HG02884 (cell line): ENCODE data around the gene CLEC16A.

Experiments used
- ATAC-seq: cut with Tn5 transposase; IDR thresholded peaks from one replicate; pipeline ENCODE4 v1.9.1; 2021; ENCODE audit warnings: mild to moderate bottlenecking, moderate library complexity; ENCODE audit not compliant: unreplicated experiment

Gene CLEC16A

DNA sequence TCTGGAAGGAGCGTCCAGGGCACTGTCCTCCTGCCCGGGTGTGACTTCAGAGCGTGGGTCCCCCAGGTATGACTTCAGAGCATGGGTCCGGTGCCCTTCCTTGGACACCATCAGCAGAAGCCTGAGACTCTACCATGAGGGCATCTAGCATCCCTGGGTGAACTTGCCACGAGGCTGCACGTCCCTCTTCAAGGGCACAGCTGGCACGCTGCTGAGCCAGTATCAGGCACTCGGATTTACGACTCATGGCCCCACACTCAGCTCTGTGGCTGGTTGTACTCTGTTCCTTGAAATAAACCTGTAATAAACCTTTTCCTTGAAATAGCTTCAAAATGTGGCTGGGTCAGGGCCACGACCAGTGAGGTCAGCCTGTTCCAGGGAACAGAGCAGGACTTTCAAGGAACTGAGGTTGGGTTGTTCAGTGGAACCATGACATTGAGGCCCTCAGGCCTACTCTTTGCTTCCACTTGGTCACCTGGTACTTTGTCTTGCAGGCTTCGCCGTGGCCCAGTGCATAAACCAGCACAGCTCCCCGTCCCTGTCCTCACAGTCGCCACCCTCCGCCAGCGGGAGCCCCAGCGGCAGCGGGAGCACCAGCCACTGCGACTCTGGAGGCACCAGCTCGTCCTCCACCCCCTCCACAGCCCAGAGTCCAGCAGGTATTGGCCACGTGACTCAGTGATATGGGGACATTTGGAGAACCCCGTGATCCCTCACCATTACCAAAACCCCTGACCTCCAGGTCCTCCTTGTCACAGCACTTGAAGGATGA lies 221.7 kb downstream of the CLEC16A start:
- ATAC-seq, result no peak

DNA sequence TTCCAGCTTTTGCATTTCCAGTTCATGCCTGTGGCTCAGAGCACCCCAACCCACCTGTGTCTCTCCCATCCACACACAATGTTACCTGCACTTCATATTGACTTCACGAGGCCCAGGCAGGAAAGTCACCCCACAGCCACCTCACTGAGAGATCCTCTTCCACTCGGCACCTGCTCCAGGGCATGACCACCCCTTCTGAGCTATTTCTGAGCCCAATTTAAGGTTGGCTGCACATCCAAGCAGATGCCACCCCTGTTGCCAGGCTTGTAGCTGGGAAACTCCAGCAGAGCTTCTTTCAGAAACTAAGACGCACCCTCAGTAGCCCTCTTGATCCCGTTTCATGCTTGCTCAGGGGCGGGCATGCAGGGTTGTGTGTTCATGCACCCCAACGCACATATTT lies 223.2 kb downstream of the CLEC16A start:
- ATAC-seq, result no peak

DNA sequence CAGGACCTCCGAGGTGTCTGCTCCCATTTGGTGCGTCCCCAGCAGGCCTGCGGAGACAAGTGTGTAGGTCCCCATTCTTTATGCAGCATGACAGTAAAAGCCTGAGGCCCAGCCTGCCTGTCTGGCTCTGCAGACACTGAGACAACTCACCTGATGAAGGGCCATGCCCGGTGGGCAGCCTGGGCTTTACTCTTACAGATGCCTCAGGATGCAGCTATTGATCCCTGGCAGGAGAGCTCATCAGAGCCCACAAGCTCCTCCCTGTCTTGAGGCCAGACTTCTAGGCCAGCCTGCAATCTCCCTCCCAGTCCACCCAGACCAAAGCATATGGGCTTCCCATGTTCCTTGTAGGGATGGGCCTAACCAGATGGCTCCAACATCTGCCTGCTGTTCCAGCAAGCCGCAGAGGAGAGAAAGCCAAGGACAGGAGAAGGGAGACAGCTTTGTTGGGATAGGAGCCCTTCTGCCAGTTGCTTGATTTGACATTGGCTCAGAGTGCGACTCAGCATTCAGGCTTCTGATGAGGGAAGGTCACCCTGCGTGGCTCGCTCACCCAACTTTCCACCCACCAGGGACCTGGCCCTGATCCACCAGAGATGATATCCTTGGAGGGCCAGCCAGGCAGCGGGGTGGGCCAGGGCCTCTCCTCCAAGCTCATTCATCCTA lies 224.2 kb downstream of the CLEC16A start:
- ATAC-seq, result no peak

DNA sequence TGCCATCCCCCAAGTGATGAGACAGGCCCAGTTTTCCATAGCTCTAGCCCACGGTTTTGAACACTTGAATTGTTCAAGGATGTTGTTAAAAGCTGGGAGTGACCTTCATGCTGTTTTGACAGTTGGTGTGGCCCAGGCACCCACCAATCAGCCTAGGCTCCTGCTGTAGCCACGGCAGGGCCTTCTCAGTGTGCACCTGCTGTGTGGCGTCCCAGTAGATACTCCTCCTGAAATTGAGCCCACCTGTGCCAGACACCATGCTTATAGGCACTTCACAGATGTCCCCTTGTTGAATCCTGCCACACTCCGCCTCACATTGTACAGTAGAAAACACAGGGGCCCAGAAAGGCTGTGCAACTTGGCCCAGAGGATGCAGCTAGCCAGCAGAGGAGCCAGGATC lies 225.3 kb downstream of the CLEC16A start:
- no peak for ATAC-seq

DNA sequence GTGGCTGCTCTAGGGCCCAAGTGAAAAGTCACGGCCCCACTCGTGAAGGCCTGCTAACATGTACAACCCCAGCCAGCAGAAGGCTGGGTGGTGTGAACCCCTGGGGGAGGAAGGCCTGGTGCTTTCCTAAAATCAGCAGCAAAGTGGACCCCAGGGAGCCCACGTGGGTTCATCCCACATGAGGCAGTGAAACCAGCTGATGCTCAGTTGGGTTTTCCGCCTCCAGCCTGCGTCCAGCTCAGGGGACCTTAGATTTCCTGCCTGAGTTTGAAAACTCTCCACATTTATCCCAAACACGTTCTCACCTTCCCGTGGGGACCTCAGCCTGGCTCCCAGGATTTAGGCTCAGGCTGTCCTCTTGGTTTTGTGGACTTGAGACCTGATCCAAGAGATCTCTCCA lies 225.8 kb downstream of the CLEC16A start:
- ATAC-seq, result no peak

DNA sequence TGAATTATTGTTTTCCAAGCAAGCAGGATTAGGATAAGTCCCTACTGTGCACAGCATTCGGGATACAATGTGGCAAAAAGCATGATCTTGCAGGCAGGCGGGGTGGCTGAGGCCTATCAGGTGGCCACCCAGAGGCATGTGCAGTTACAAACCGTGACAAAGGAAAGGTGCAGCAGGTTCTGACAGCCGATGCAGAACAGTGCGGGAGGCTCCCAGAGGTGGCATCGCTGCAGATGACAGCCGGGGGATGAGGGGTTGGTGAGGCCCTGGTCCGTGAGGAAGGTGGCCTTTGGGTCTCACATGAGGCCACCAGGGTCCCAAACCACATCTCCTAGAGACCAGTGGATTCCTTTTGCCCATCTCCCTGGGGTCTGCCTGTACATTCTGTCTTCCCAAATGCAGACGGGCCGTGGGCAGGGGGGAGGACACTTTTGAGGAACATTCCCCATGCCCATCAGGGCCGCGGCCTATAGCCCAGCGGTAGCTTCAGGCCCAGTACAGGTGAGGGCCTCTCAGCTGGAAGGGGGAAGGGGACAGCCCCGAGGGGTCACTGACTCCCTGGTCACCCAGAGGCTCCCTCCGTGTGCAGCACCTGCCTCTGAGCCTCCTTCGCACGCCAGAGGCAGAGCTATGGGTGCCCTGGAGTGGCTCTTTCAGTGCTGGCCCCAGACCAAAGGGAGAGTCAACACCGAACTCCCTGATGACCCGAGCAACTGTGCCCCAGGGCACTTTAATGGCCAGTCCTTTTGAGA lies 226.5 kb downstream of the CLEC16A start:
- no peak for ATAC-seq

DNA sequence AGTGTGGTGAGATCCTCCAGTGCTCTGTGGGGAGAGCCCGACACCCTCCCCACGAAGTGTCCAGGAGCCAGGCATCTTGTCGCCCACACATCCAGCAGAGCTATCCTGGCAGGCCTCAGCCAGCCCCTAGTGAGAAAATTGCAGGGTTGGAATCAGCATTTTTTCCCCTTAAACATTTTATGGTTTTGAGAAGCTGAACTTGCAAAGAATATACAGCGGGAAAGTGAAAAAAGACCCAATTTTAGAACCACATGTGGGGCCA lies 227.0 kb downstream of the CLEC16A start:
- ATAC-seq, result no peak

DNA sequence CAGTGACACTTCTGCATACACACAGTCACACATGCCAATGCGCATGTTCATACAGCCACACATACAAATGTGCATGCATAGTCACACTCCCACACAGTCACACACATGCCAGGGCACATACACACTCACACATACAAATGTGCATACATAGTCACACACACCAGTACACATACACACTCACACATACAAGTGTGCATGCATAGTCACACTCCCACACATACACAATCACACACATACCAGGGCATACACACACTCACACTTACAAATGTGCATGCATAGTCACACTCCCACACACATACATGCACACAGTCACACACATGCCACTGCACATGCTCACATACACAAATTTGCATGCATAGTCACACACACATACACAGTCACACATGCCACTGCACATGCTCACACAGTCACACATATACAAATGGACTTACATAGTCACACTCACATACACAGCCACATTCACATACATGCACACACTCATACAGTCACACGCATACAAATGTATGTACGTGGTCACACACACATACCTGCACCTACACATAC lies 227.5 kb downstream of the CLEC16A start:
- no peak for ATAC-seq

DNA sequence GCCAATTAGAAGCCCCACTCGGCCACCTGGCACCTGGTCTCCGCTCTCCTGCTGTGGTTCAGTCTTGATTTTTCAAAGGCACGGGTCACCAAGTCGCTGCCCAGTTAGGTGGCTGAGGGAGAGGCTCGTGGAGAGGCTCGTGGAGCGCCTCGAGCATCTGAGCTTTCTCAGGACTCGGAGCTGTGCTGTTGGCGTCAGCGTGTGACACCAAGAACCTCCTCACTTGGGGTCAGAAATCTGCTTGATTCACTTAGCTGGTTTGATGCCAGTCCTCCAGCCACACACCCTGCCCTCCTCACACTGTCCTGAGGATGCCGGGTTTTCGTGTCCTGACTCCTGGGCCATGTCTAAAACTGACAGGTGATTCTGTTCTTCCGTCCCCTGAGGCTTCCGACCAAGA lies 229.1 kb downstream of the CLEC16A start:
- no peak for ATAC-seq

DNA sequence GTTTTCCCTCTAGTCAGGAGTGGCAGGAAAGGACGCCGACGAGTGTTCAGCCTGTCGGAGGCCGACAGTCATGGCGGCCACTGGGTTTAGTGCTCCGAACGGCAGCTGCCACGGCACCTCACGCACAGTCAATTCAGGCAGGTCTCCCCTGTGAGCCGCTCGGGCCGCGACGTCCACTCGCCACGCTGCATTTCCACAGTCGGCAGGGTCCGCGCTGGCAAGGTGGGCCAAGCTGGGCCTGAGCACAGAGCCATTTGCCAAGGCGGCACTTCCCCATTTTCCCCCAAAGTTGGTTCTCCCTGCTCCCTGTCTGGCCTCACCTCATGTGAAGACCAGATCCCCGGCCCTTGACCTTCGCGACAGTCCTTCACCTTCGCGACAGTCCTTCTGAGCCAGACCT lies 229.8 kb downstream of the CLEC16A start:
- ATAC-seq, result no peak

DNA sequence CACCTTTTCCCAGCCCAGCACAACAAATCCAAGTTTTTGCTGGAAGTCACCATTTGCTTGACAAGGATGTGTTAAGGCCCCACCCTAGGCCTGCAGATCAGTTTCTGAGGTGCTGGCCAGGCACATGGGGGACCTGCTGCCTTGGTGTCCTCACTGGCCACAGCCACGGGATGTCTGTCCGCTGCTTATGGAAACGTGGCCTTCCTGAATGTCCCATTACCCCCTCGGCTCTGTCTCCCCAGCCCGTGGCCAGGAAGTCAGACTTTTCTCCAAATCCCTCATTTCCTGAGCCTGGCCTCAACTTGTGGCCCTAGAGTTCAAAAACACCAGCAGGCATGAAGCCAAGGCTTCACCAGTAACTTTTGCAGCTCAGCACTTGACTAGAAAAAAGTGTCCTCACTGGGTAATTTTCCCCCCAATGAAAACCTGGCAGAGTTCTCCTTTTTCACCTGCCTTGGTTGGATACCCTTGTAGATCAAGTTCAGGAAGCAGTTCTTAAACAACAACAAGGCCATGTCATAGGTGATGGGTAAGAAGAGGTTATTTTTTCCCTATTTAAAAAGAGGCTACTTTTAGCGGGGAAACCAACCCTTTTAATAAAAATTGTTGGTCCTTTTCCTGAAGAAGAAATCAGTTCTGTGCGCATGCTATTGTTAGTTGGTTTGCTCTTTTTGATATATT lies 230.9 kb downstream of the CLEC16A start:
- ATAC-seq, result no peak

DNA sequence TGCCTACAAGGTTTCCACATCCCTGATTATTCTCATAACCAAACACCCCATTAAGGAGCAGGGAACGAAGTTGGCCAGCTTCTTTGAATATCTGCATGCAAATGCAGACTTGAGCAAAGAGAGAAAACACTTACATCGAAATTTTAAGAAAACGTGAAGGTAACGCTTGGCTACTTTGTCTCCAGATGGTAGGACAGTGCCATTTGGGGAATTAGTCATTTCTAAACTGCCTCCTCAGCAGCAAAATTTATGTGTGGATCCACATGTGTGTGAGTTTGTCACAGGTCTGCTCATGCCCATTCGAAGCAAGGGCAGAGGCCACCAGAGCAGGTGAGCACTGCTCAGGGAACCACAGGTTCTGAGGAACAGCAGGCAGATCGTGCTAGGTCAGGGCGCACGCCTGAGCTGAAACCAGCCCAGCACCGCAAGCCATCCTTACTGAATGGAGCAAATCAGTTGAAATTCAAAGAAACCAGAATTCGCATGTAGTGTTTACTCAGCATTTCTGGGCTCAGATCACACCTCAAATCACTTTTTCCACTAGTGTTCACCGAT lies 231.5 kb downstream of the CLEC16A start:
- ATAC-seq, result peak; percentile 53

DNA sequence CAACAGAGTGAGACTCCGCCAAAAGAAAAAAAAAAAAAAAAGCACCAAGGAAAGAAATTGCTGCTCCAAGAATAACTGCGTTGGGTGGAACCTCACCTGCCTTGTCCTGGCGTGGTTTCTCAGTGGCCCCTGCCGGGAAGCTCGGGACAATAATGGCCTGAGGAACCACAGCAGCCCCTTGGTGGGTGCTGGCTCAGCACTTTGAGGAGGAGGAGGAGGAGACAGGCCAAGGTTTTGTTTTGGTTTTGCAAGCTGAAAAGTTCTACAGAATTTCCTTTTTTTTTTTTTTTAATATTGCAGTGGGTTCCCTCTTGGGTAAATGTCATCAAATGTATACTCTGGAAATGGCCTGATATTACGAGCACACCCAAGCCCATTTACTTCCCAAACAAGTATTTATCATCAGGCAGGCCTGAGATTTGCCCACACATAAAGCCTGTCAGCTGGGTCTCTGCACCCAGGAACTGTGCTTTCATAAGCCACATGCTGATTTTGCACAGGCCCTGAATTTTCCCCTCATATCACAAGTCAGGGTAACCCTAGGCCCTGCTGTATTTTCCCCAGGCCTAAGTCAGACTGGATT lies 233.3 kb downstream of the CLEC16A start:
- no peak for ATAC-seq

DNA sequence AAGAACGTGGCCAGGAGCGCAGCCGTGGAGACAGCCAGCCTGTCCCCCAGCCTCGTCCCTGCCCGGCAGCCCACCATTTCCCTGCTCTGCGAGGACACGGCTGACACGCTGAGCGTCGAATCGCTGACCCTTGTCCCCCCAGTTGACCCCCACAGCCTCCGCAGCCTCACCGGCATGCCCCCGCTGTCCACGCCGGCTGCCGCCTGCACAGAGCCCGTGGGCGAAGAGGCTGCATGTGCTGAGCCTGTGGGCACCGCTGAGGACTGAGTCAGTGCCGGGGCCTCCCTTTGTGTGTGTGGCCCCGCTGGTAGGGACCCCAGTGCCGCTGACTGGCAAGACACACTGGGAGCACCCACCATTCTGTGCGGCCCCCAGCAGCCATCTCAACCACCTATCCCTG lies 234.1 kb downstream of the CLEC16A start:
- ATAC-seq, result no peak

DNA sequence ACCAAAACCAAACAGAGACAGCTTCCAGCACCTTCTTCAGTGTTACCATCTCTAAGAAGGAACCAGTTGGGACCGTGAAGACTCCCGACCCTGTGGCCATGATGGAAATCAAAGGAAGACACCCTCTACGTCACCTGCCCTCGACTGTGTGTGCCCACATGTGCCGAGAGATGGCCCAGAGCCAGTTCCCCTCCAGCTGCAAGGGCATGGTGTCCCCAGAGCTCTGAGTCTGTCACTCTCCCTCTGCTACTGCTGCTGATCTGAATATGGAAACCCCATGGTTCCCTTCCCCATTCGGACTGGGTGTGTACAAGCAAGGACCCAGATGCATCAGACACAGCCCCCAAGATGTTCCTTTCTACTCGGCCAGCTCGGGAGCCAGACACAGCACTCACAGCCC lies 235.2 kb downstream of the CLEC16A start:
- no peak for ATAC-seq

DNA sequence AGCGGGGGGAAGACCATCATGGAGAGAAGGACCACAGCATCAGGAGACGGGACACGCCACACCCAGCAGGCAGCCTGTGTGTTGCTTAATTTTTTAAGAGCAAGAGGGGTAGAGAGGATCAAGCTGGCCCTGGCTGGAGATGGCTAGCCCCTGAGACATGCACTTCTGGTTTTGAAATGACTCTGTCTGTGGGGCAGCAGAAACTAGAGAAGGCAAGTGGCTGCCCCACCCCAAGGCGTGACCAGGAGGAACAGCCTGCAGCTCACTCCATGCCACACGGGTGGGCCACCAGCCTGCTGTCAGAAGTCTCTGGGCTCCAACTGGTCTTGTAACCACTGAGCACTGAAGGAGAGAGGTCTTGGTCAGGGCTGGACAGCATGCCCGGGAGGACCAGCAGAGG lies 236.1 kb downstream of the CLEC16A start:
- ATAC-seq, result no peak

DNA sequence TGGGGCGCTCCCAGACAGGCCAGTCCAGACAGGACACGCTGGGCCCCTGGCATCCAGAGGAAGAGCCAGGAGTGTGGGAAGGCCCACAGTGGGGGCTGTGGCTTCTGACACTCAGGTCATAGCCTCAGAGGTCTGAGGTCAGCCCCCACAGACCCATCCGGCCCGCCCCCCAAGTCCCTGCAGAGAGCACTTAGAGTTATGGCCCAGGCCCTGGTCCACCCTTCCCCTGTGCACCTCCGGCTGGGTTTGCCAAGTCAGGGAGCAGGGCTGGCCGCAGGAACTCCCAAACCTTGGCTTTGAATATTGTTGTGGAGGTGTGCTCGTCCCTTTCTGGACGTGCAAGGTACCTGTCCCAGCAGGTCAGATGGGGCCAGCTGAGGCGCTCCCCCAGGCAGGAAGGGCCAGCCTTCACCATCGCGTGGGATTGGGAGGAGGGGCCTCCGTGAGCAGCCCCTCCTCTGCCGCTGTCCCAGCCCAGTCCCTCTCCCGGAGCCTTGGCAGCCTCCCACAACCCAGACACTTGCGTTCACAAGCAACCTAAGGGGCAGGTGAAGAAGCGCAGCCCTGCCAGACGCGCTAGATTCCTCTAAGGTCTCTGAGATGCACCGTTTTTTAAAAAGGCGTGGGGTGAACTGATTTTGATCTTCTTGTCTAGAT lies 237.0 kb downstream of the CLEC16A start:
- ATAC-seq, result no peak

DNA sequence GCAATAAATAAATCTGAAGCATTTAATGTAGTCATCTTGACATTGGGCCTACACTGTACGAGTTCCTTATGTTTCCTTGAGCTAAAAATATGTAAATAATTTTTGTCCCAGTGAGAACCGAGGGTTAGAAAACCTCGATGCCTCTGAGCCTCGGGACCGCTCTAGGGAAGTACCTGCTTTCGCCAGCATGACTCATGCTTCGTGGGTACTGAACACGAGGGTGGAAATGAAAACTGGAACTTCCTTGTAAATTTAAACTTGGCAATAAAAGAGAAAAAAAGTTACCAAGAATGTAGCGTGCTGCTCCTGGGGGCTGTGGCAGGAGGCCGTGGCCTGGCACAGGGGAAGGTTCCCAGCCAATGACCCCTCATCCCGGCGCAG lies 237.5 kb downstream of the CLEC16A start:
- ATAC-seq, result no peak

DNA sequence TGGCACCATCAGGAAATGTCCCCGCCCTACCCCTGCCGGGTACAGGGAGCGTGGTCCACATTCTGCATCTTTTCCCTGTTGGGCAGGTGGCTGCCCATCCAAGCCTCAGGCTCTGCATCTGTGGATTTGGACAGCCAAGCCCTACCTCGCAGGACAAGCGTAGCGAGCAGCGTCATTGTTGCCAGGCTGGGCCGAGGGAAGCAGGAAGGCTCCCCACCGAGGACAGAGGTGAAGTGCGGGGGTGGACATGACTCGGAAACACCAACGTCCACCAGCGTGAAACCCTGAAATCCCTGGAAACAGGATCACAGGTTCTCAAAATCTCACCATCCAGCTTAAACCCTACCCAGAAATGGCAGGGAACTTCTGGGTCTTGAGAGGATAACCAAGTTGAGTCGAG lies 238.0 kb downstream of the CLEC16A start:
- no peak for ATAC-seq
